ENCODE results near the gene PRIM2.
"Not testable (repeated sequence)": the region's sequence is repeated elsewhere in the genome, so short reads cannot be mapped to it uniquely, and the experiment has no call there.

DNA sequence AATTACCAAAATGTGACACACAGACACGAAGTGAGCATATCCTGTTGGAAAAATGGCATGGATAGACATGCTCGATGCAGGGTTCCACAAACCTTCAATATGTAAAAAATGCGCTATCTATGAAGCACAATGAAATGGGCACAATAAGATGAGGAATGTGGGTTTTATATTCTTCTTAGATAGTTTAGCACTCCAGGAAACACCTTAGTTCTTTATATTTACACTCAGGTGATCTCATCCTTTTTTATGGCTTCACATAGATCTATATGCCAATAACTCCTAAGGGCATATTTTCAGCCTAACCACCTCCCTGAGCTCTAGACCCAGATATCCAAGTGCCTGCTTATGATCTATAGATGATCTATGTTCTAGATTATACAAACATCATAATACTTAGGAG lies 244.8 kb downstream of the PRIM2 start:
- not testable (repeated sequence) for TF ChIP-seq EZH2 (IDR thresholded peaks at IDR 0.05; ENCODE audit: low read depth, unreplicated experiment); CTCF (conservative IDR thresholded peaks at IDR 0.05; ENCODE audit: low read depth in 2 of 2); EZH2phosphoT487 (IDR thresholded peaks at IDR 0.05; ENCODE audit: unreplicated experiment); STAT1 (IDR thresholded peaks at IDR 0.05; ENCODE audit: unreplicated experiment); POLR2AphosphoS5 (IDR thresholded peaks at IDR 0.05; ENCODE audit: low read depth); CREB1 (CRISPR knock-in tag; IDR thresholded peaks at IDR 0.05; ENCODE audit: low read depth); ZNF114 (CRISPR knock-in tag; IDR thresholded peaks at IDR 0.05); JUNB (IDR thresholded peaks at IDR 0.05; ENCODE audit: unreplicated experiment)
- TF ChIP-seq, protein P1, sequence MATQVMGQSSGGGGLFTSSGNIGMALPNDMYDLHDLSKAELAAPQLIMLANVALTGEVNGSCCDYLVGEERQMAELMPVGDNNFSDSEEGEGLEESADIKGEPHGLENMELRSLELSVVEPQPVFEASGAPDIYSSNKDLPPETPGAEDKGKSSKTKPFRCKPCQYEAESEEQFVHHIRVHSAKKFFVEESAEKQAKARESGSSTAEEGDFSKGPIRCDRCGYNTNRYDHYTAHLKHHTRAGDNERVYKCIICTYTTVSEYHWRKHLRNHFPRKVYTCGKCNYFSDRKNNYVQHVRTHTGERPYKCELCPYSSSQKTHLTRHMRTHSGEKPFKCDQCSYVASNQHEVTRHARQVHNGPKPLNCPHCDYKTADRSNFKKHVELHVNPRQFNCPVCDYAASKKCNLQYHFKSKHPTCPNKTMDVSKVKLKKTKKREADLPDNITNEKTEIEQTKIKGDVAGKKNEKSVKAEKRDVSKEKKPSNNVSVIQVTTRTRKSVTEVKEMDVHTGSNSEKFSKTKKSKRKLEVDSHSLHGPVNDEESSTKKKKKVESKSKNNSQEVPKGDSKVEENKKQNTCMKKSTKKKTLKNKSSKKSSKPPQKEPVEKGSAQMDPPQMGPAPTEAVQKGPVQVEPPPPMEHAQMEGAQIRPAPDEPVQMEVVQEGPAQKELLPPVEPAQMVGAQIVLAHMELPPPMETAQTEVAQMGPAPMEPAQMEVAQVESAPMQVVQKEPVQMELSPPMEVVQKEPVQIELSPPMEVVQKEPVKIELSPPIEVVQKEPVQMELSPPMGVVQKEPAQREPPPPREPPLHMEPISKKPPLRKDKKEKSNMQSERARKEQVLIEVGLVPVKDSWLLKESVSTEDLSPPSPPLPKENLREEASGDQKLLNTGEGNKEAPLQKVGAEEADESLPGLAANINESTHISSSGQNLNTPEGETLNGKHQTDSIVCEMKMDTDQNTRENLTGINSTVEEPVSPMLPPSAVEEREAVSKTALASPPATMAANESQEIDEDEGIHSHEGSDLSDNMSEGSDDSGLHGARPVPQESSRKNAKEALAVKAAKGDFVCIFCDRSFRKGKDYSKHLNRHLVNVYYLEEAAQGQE (IDR thresholded peaks at IDR 0.05; ENCODE audit: unreplicated experiment) = not testable (repeated sequence)
- TF ChIP-seq, protein P2, sequence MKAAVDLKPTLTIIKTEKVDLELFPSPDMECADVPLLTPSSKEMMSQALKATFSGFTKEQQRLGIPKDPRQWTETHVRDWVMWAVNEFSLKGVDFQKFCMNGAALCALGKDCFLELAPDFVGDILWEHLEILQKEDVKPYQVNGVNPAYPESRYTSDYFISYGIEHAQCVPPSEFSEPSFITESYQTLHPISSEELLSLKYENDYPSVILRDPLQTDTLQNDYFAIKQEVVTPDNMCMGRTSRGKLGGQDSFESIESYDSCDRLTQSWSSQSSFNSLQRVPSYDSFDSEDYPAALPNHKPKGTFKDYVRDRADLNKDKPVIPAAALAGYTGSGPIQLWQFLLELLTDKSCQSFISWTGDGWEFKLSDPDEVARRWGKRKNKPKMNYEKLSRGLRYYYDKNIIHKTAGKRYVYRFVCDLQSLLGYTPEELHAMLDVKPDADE (IDR thresholded peaks at IDR 0.05) = not testable (repeated sequence)

Data from GM23338 (cell line).